ENCODE data around the gene PDSS2. TPM values are rescaled to one million over a fixed set of nuclear protein-coding genes. Genes with fewer than 3 reads are reported as not detected.

The PDSS2 gene
- polyA plus RNA-seq, 3 donors = 10.1 to 13.9 (median 13.3) TPM

DNA sequence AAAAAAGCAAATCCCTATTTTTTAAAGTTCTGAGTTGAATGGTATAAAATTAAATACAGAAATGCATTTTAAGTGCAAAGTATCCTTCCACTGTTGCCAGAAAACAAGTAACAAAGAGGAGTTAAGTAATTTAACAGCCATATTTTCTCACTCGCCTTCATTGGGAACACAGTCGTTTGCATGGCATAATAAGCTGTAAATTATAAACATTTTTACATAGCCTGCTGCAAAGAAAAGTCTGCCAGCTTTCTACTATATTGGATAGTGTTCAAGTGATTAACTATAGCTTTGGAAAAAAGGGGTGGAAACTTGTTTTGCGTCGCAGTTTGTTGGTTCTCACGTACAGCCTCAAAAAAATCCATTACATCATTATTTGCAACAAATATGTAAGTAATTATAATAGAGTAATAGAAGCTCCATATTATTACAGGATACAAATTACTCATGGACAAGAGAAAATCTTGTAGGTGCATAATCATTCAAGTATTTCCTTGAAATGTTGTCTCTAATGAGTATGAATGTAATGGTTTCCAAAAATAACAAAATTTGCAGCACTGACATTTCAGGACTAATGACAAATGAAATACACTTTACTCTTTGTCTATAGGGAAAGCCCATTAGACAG lies 139.3 kb downstream of the PDSS2 start:
- Mint-ChIP-seq H3K9me3 (no peaks in the 10 kb centered on the region), H3K27ac (no peak overlapping the region), H3K4me1 (peaks cover 8% of the 10 kb centered on the region), H3K4me3 (no peak overlapping the region), H3K27me3 (ENCODE audit: low read depth in 3 of 3) (no peaks in the 10 kb centered on the region), H3K36me3 (peaks cover 2 to 8% of the 10 kb centered on the region in 2 donors)
- WGBS (ENCODE audit: insufficient coverage) = no CpG with 5 or more reads among the region's 5 CpGs
- intact Hi-C loops (cut with micrococcal nuclease) = no loop called here
- H2AFZ ChIP-seq (ENCODE audit: insufficient read depth, low read depth, low read length, poor library complexity, severe bottlenecking) = no peak overlapping the region
- no peak overlapping the region for H3K4me3 ChIP-seq (replicated peaks in 1 of 3; ENCODE audit: low read depth in 2 of 3, low read length in 3 of 3)
- H3K79me2 ChIP-seq (ENCODE audit: insufficient read depth, low read length) = no peaks in the 10 kb centered on the region
- no peak overlapping the region for H3K27ac ChIP-seq (ENCODE audit: low read depth in 1 of 2, low read length in 2 of 2)
- no peak overlapping the region for H3K4me2 ChIP-seq (replicated peaks; ENCODE audit: extremely low read depth, low read length, poor library complexity, severe bottlenecking)
- TF ChIP-seq, protein P1, sequence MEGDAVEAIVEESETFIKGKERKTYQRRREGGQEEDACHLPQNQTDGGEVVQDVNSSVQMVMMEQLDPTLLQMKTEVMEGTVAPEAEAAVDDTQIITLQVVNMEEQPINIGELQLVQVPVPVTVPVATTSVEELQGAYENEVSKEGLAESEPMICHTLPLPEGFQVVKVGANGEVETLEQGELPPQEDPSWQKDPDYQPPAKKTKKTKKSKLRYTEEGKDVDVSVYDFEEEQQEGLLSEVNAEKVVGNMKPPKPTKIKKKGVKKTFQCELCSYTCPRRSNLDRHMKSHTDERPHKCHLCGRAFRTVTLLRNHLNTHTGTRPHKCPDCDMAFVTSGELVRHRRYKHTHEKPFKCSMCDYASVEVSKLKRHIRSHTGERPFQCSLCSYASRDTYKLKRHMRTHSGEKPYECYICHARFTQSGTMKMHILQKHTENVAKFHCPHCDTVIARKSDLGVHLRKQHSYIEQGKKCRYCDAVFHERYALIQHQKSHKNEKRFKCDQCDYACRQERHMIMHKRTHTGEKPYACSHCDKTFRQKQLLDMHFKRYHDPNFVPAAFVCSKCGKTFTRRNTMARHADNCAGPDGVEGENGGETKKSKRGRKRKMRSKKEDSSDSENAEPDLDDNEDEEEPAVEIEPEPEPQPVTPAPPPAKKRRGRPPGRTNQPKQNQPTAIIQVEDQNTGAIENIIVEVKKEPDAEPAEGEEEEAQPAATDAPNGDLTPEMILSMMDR (IDR thresholded peaks at IDR 0.05) = no peak
- H3K4me1 ChIP-seq (ENCODE audit: control insufficient read depth in 1 of 2, insufficient read depth in 2 of 2, low read length in 2 of 2) = no peaks in the 10 kb centered on the region
- H3K9me3 ChIP-seq (replicated peaks in 1 of 2; ENCODE audit: control insufficient read depth in 1 of 2, insufficient read depth in 1 of 2, low read length in 2 of 2) = no peaks in the 10 kb centered on the region
- H3K36me3 ChIP-seq (replicated peaks in 1 of 2; ENCODE audit: control insufficient read depth in 1 of 2, insufficient read depth in 2 of 2, low read length in 2 of 2) = no peaks in the 10 kb centered on the region
- DNase-seq = no peak
- no peaks in the 10 kb centered on the region for H4K20me1 ChIP-seq (ENCODE audit: insufficient read depth, low read length)
- no peak overlapping the region for H3K9ac ChIP-seq (ENCODE audit: insufficient read depth, low read length, poor library complexity, severe bottlenecking)
- H3K27me3 ChIP-seq (ENCODE audit: control insufficient read depth in 2 of 2, insufficient read depth in 2 of 2, low read length in 2 of 2) = no peaks in the 10 kb centered on the region

DNA sequence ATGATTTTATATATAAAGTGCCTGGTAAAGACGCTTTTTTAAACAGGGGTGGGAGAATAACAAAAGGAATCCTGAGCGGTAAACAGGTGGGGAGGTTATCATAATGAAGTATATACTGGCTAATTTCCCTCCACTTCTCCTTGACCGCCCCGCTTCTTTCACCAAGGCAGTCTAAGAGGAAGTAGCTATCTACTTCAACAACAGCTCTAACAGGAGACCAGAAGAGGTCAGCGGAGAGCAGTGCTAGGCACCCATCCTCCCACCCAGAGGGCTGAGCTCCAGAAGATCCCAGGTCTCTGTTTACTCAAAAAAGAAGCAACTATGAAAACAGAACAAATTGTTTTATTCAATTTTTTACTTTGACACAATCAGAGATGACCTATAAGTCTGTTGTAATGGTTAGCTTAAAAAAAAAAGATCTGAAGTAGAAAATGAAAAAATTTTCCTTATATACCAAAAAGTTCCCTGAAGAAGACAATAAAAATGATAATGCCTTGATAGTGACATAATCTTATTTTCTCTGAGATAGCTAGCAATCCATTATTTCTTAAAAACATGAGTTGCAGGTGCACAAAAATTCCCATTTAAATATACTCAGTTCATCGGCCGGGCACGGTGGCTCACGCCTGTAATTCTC lies 141.1 kb downstream of the PDSS2 start:
- Histone ChIP-seq H3K4me3 (replicated peaks in 1 of 3; ENCODE audit: low read depth in 2 of 3, low read length in 3 of 3) (no peak overlapping the region), H3K27ac (ENCODE audit: low read depth in 1 of 2, low read length in 2 of 2) (no peak overlapping the region), H2AFZ (ENCODE audit: insufficient read depth, low read depth, low read length, poor library complexity, severe bottlenecking) (no peak overlapping the region), H3K79me2 (ENCODE audit: insufficient read depth, low read length) (no peaks in the 10 kb centered on the region), H3K27me3 (ENCODE audit: control insufficient read depth in 2 of 2, insufficient read depth in 2 of 2, low read length in 2 of 2) (no peaks in the 10 kb centered on the region), H4K20me1 (ENCODE audit: insufficient read depth, low read length) (no peaks in the 10 kb centered on the region), H3K9me3 (replicated peaks in 1 of 2; ENCODE audit: control insufficient read depth in 1 of 2, insufficient read depth in 1 of 2, low read length in 2 of 2) (no peaks in the 10 kb centered on the region), H3K4me1 (ENCODE audit: control insufficient read depth in 1 of 2, insufficient read depth in 2 of 2, low read length in 2 of 2) (no peaks in the 10 kb centered on the region), H3K9ac (ENCODE audit: insufficient read depth, low read length, poor library complexity, severe bottlenecking) (no peak overlapping the region), H3K36me3 (replicated peaks in 1 of 2; ENCODE audit: control insufficient read depth in 1 of 2, insufficient read depth in 2 of 2, low read length in 2 of 2) (no peaks in the 10 kb centered on the region), H3K4me2 (replicated peaks; ENCODE audit: extremely low read depth, low read length, poor library complexity, severe bottlenecking) (no peak overlapping the region)
- no CpG with 5 or more reads among the region's 9 CpGs for WGBS (ENCODE audit: insufficient coverage)
- H3K36me3 Mint-ChIP-seq = peaks cover 0 to 8% of the 10 kb centered on the region in 2 donors
- H3K4me3 Mint-ChIP-seq = no peak overlapping the region
- peaks cover 8% of the 10 kb centered on the region for H3K4me1 Mint-ChIP-seq
- H3K27me3 Mint-ChIP-seq (ENCODE audit: low read depth in 3 of 3) = no peaks in the 10 kb centered on the region
- DNase-seq = peak; percentile 6 to 28 (median 26)
- H3K27ac Mint-ChIP-seq = no peak overlapping the region
- H3K9me3 Mint-ChIP-seq = no peaks in the 10 kb centered on the region
- TF ChIP-seq, protein P1 (IDR thresholded peaks at IDR 0.05) = peak; percentile 45
- intact Hi-C loops (cut with micrococcal nuclease) = no loop called here
